MV-4-11 (cell line): ENCODE measurements around the gene ATIC.
"Not testable (repeated sequence)": the region's sequence is repeated elsewhere in the genome, so short reads cannot be mapped to it uniquely, and the experiment has no call there.

Experiments used
- DNase-seq: peaks from one replicate; lab custom pipeline; 2025; lab: John Stamatoyannopoulos, UW

Gene ATIC

GRCh38 chr2:215315301-215315700 lies 3.4 kb downstream of the ATIC start:
- no peak for DNase-seq

- no peak for DNase-seq
Observed at GRCh38 chr2:215316336-215316735, 4.5 kb downstream of the ATIC start.

GRCh38 chr2:215319500-215319899 lies 7.6 kb downstream of the ATIC start:
- DNase-seq: no peak

- no peak for DNase-seq
Observed at GRCh38 chr2:215320102-215320501, 8.2 kb downstream of the ATIC start.

GRCh38 chr2:215320679-215321078 lies 8.8 kb downstream of the ATIC start:
- no peak for DNase-seq

- DNase-seq: no peak
Observed at GRCh38 chr2:215324811-215325210, 13.0 kb downstream of the ATIC start.

GRCh38 chr2:215328066-215328465 lies 16.2 kb downstream of the ATIC start:
- DNase-seq: no peak

GRCh38 chr2:215332872-215333595 lies 21.2 kb downstream of the ATIC start:
- DNase-seq: no peak

- no peak for DNase-seq
Observed at GRCh38 chr2:215338883-215339679, 27.2 kb downstream of the ATIC start.

GRCh38 chr2:215347878-215348277 lies 36.0 kb downstream of the ATIC start:
- no peak for DNase-seq

- no peak for DNase-seq
Observed at GRCh38 chr2:215352602-215353001, 40.7 kb downstream of the ATIC start.

GRCh38 chr2:215354771-215355695 lies 43.2 kb downstream of the ATIC start:
- no peak for DNase-seq

GRCh38 chr2:215355801-215356200 lies 43.9 kb downstream of the ATIC start:
- DNase-seq: no peak

- no peak for DNase-seq
Observed at GRCh38 chr2:215356334-215356947, 44.6 kb downstream of the ATIC start.

GRCh38 chr2:215356948-215357461 lies 45.1 kb downstream of the ATIC start:
- no peak for DNase-seq

- no peak for DNase-seq
Observed at GRCh38 chr2:215357660-215358059, 45.8 kb downstream of the ATIC start.

GRCh38 chr2:215358312-215358845 lies 46.5 kb downstream of the ATIC start:
- DNase-seq: no peak

GRCh38 chr2:215358891-215359575 lies 47.2 kb downstream of the ATIC start:
- no peak for DNase-seq

GRCh38 chr2:215359576-215359922 lies 47.7 kb downstream of the ATIC start:
- no peak for DNase-seq

- not testable (repeated sequence) for DNase-seq
Observed at GRCh38 chr2:215360059-215360458, 48.2 kb downstream of the ATIC start.

- DNase-seq: no peak
Observed at GRCh38 chr2:215360596-215360995, 48.7 kb downstream of the ATIC start.
